Subcutaneous adipose tissue (tissue), 4 donors: ENCODE data around the gene CCDC107. TPM values are rescaled to one million over a fixed set of nuclear protein-coding genes. Genes with fewer than 3 reads are reported as not detected.

Experiments used
- total RNA-seq, 4 donors: library from RNA; depleted of rRNA; stranded (reverse); fragments of >200 nt; gene quantifications; one replicate each; pipeline ENCODE4 v1.1.0, GENCODE V29; 2016
- TF ChIP-seq, protein P1 (sequence below): fragments of 450-650 bp; IDR thresholded peaks from one replicate; pipeline ENCODE4 v1.5.1; 2016; ENCODE audit warnings: low read depth, mild to moderate bottlenecking, control low read depth, antibody characterized with exemption, moderate library complexity

The CCDC107 gene
- total RNA-seq, 4 donors from 2014 or later = 60.7 to 119 (median 97.2) TPM

DNA sequence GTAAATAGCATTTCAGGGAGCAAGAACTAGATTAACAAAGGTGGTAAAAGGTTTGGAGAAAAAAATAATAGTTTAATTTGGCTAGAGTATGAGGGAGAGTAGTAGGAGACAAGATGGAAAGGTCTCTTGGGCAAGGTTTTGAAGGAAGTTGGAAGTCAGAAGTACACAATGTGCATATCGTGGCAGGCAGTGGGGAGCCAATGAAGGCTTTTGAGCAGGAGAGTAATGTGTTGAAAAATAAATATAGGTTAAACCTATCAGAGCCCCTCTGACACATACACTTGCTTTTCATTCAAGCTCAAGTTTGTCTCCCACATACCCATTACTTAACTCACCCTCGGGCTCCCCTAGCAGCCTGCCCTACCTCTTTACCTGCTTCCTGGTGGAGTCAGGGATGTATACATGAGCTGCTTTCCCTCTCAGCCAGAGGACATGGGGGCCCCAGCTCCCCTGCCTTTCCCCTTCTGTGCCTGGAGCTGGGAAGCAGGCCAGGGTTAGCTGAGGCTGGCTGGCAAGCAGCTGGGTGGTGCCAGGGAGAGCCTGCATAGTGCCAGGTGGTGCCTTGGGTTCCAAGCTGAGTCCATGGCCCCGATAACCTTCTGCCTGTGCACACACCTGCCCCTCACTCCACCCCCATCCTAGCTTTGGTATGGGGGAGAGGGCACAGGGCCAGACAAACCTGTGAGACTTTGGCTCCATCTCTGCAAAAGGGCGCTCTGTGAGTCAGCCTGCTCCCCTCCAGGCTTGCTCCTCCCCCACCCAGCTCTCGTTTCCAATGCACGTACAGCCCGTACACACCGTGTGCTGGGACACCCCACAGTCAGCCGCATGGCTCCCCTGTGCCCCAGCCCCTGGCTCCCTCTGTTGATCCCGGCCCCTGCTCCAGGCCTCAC, 15.3 kb downstream of the CCDC107 start, which contains the start of gene CA9:
Gene CA9 (plus strand): TSS at position 797 of the 893 bp plus-strand sequence. CDS start 32 bp downstream, at position 829.
- TF ChIP-seq, protein P1, sequence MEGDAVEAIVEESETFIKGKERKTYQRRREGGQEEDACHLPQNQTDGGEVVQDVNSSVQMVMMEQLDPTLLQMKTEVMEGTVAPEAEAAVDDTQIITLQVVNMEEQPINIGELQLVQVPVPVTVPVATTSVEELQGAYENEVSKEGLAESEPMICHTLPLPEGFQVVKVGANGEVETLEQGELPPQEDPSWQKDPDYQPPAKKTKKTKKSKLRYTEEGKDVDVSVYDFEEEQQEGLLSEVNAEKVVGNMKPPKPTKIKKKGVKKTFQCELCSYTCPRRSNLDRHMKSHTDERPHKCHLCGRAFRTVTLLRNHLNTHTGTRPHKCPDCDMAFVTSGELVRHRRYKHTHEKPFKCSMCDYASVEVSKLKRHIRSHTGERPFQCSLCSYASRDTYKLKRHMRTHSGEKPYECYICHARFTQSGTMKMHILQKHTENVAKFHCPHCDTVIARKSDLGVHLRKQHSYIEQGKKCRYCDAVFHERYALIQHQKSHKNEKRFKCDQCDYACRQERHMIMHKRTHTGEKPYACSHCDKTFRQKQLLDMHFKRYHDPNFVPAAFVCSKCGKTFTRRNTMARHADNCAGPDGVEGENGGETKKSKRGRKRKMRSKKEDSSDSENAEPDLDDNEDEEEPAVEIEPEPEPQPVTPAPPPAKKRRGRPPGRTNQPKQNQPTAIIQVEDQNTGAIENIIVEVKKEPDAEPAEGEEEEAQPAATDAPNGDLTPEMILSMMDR = no peak

DNA sequence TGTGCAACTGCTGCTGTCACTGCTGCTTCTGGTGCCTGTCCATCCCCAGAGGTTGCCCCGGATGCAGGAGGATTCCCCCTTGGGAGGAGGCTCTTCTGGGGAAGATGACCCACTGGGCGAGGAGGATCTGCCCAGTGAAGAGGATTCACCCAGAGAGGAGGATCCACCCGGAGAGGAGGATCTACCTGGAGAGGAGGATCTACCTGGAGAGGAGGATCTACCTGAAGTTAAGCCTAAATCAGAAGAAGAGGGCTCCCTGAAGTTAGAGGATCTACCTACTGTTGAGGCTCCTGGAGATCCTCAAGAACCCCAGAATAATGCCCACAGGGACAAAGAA, 15.9 kb downstream of the CCDC107 start:
- TF ChIP-seq, protein P1 = no peak

DNA sequence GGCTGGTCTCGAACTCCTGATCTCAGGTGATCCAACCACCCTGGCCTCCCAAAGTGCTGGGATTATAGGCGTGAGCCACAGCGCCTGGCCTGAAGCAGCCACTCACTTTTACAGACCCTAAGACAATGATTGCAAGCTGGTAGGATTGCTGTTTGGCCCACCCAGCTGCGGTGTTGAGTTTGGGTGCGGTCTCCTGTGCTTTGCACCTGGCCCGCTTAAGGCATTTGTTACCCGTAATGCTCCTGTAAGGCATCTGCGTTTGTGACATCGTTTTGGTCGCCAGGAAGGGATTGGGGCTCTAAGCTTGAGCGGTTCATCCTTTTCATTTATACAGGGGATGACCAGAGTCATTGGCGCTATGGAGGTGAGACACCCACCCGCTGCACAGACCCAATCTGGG, 17.1 kb downstream of the CCDC107 start:
- TF ChIP-seq, protein P1 = no peak

DNA sequence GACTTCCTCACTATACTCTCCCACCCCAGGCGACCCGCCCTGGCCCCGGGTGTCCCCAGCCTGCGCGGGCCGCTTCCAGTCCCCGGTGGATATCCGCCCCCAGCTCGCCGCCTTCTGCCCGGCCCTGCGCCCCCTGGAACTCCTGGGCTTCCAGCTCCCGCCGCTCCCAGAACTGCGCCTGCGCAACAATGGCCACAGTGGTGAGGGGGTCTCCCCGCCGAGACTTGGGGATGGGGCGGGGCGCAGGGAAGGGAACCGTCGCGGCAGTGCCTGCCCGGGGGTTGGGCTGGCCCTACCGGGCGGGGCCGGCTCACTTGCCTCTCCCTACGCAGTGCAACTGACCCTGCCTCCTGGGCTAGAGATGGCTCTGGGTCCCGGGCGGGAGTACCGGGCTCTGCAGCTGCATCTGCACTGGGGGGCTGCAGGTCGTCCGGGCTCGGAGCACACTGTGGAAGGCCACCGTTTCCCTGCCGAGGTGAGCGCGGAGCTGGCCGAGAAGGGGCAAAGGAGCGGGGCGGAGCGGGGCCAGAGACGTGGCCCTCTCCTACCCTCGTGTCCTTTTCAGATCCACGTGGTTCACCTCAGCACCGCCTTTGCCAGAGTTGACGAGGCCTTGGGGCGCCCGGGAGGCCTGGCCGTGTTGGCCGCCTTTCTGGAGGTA, 17.8 kb downstream of the CCDC107 start:
- TF ChIP-seq, protein P1 = no peak

DNA sequence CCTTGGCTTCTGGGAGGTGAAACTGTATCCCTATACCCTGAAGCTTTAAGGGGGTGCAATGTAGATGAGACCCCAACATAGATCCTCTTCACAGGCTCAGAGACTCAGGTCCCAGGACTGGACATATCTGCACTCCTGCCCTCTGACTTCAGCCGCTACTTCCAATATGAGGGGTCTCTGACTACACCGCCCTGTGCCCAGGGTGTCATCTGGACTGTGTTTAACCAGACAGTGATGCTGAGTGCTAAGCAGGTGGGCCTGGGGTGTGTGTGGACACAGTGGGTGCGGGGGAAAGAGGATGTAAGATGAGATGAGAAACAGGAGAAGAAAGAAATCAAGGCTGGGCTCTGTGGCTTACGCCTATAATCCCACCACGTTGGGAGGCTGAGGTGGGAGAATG, 21.0 kb downstream of the CCDC107 start:
- TF ChIP-seq, protein P1 = no peak

DNA sequence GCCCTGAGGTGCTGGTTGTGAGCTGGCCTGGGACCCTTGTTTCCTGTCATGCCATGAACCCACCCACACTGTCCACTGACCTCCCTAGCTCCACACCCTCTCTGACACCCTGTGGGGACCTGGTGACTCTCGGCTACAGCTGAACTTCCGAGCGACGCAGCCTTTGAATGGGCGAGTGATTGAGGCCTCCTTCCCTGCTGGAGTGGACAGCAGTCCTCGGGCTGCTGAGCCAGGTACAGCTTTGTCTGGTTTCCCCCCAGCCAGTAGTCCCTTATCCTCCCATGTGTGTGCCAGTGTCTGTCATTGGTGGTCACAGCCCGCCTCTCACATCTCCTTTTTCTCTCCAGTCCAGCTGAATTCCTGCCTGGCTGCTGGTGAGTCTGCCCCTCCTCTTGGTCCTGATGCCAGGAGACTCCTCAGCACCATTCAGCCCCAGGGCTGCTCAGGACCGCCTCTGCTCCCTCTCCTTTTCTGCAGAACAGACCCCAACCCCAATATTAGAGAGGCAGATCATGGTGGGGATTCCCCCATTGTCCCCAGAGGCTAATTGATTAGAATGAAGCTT, 21.8 kb downstream of the CCDC107 start:
- TF ChIP-seq, protein P1 = no peak
